ENCODE results near the gene EXOC6B.

- TF ChIP-seq, protein P1, sequence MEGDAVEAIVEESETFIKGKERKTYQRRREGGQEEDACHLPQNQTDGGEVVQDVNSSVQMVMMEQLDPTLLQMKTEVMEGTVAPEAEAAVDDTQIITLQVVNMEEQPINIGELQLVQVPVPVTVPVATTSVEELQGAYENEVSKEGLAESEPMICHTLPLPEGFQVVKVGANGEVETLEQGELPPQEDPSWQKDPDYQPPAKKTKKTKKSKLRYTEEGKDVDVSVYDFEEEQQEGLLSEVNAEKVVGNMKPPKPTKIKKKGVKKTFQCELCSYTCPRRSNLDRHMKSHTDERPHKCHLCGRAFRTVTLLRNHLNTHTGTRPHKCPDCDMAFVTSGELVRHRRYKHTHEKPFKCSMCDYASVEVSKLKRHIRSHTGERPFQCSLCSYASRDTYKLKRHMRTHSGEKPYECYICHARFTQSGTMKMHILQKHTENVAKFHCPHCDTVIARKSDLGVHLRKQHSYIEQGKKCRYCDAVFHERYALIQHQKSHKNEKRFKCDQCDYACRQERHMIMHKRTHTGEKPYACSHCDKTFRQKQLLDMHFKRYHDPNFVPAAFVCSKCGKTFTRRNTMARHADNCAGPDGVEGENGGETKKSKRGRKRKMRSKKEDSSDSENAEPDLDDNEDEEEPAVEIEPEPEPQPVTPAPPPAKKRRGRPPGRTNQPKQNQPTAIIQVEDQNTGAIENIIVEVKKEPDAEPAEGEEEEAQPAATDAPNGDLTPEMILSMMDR (IDR thresholded peaks at IDR 0.05; ENCODE audit: low read length), result no peak
- TF ChIP-seq EZH2phosphoT487 (IDR thresholded peaks at IDR 0.05; ENCODE audit: low read length) (no peak), EZH2 (optimal IDR thresholded peaks at IDR 0.05; ENCODE audit: low read depth, low read length) (no peak)
Observed at GRCh38 chr2:72361521-72361920, 464.3 kb downstream of the EXOC6B start.

Measured in MM.1S (cell line).